Fibroblast of pulmonary artery (primary cell): Measurements from ENCODE around the gene SOS2.

Source experiments
- DNase-seq: peaks from one replicate; pipeline ENCODE4 v3.0.0-alpha.2; 2010; ENCODE audit warnings: low read depth
- H3K4me3 ChIP-seq: replicated peaks from 2 replicates; pipeline ENCODE4 v1.5.1; 2011; ENCODE audit warnings: low read depth, mild to moderate bottlenecking, control low read depth, low read length, moderate library complexity
- CTCF ChIP-seq: IDR thresholded peaks from 2 replicates; pipeline ENCODE4 v1.5.1; 2011; ENCODE audit warnings: mild to moderate bottlenecking, control low read depth, low read length, inconsistent platforms; ENCODE audit errors: missing control alignments

SOS2 gene

GRCh38 chr14:50122291-50122690, 109.1 kb downstream of the SOS2 start:
- DNase-seq: no peak
- H3K4me3 ChIP-seq: no peak overlapping the region
- no peak for TF ChIP-seq CTCF

GRCh38 chr14:50121486-50121885, 109.9 kb downstream of the SOS2 start:
- H3K4me3 ChIP-seq: no peak overlapping the region
- no peak for DNase-seq
- no peak for TF ChIP-seq CTCF

- TF ChIP-seq CTCF: no peak
- H3K4me3 ChIP-seq: no peak overlapping the region
- DNase-seq: no peak
Observed at GRCh38 chr14:50117456-50117855, 113.9 kb downstream of the SOS2 start.

GRCh38 chr14:50116966-50117365, 114.4 kb downstream of the SOS2 start:
- H3K4me3 ChIP-seq: peak overlapping the region; percentile 83

GRCh38 chr14:50116181-50116956, 115.0 kb downstream of the SOS2 start, which contains the start of gene VCPKMT:
Gene VCPKMT (minus strand): TSS chr14:50116572. CDS start chr14:50116552, 20 bp downstream.
- TF ChIP-seq CTCF: no peak
- H3K4me3 ChIP-seq: peak within 1 kb of the TSS; percentile 83
- peak; percentile 92 for DNase-seq

More at GRCh38 chr14:50116966-50117365, 114.4 kb downstream of the SOS2 start:
- no peak for TF ChIP-seq CTCF
- DNase-seq: no peak

GRCh38 chr14:50113381-50114035, 117.9 kb downstream of the SOS2 start:
- no peak for TF ChIP-seq CTCF
- no peak overlapping the region for H3K4me3 ChIP-seq
- no peak for DNase-seq
